HepG2 (cell line): Measurements from ENCODE around the gene TUBG1. TPM values are rescaled to one million over a fixed set of nuclear protein-coding genes. Genes with fewer than 3 reads are reported as not detected.
A peak's percentile ranks its signal among the peaks of the same experiment; 100 is the strongest.

Source experiments
- HDAC6 ChIP-seq: fragments of 200-600 bp; sonication (generic); IDR thresholded peaks from 2 replicates; pipeline ENCODE4 v1.7.0; 2017; ENCODE audit warnings: mild to moderate bottlenecking, antibody characterized with exemption, low read length, low read depth
- HNRNPLL ChIP-seq: fragments of 200-400 bp; formaldehyde crosslinking; IDR thresholded peaks from 2 replicates; pipeline ENCODE4 v1.6.1; 2017; ENCODE audit warnings: mild to moderate bottlenecking, low read depth, low read length; ENCODE audit not compliant: poor library complexity, severe bottlenecking
- MXD4 ChIP-seq: IDR thresholded peaks from 2 replicates; pipeline ENCODE4 v1.6.1; 2016; ENCODE audit warnings: mild to moderate bottlenecking, missing biosample characterization, missing genetic modification reagents
- NAIF1 ChIP-seq: sonication (generic); formaldehyde crosslinking; IDR thresholded peaks from 2 replicates; pipeline ENCODE4 v1.5.0; 2020; ENCODE audit warnings: mild to moderate bottlenecking, missing genetic modification reagents, borderline replicate concordance
- PAX8 ChIP-seq: sonication (generic); formaldehyde crosslinking; IDR thresholded peaks from 2 replicates; pipeline ENCODE4 v1.8.0; 2022; ENCODE audit warnings: mild to moderate bottlenecking, missing genetic modification reagents, borderline replicate concordance
- RFXAP ChIP-seq: sonication (generic); formaldehyde crosslinking; IDR thresholded peaks from 2 replicates; pipeline ENCODE4 v1.4.0; 2020; ENCODE audit warnings: missing genetic modification reagents, borderline replicate concordance
- SKI ChIP-seq: fragments of 450-650 bp; IDR thresholded peaks from one replicate; pipeline ENCODE4 v1.6.1; 2018; ENCODE audit warnings: mild to moderate bottlenecking; ENCODE audit not compliant: partially characterized antibody
- SOX5 ChIP-seq: IDR thresholded peaks from 2 replicates; pipeline ENCODE4 v1.6.1; 2016; ENCODE audit warnings: borderline replicate concordance
- ZMAT3 ChIP-seq: sonication (generic); formaldehyde crosslinking; conservative IDR thresholded peaks from 2 replicates; pipeline ENCODE4 v1.7.0; 2021; ENCODE audit warnings: missing genetic modification reagents
- ZNF20 ChIP-seq: sonication (generic); formaldehyde crosslinking; IDR thresholded peaks from 2 replicates; pipeline ENCODE4 v1.4.0; 2020; ENCODE audit warnings: mild to moderate bottlenecking, moderate library complexity, missing genetic modification reagents
- ZNF24 ChIP-seq: fragments of 450-650 bp; IDR thresholded peaks from 2 replicates; pipeline ENCODE4 v1.6.1; 2017; ENCODE audit warnings: antibody characterized with exemption, mild to moderate bottlenecking
- ZNF782 ChIP-seq: sonication (generic); formaldehyde crosslinking; IDR thresholded peaks from 2 replicates; pipeline ENCODE4 v1.4.0; 2020; ENCODE audit warnings: missing genetic modification reagents, mild to moderate bottlenecking, borderline replicate concordance
- polyA plus RNA-seq, 8 experiments: library from polyadenylated mRNA; depleted of rRNA in 3 of 8; stranded (reverse) in 7 of 8; unstranded in 1 of 8; fragments of >200 nt; fragmentation: Illumina TruSeq in 4 of 8; extraction: Trizol in 4 of 8; gene quantifications; 2 replicates each; pipeline versions ENCODE4 v1.2.1 to v1.2.3, GENCODE V29; 2011 to 2016; ENCODE audit warnings: low read depth in 4 of 8, missing spikeins in 1 of 8, mixed read lengths in 1 of 8; ENCODE audit not compliant: insufficient read depth in 1 of 8
- total RNA-seq, 5 experiments: library from RNA; depleted of rRNA; stranded (reverse); fragments of >200 nt; fragmentation: Illumina TruSeq; extraction: Trizol; gene quantifications; 2 replicates each; pipeline ENCODE4 v1.2.3, GENCODE V29; 2016; ENCODE audit warnings: low read depth in 1 of 5
- TF ChIP-seq, protein P1 (sequence below): sonication (generic); formaldehyde crosslinking; IDR thresholded peaks from 2 replicates; pipeline ENCODE4 v1.4.0; 2020; ENCODE audit warnings: missing genetic modification reagents; ENCODE audit errors: not compliant biosample characterization
- TF ChIP-seq, protein P2 (sequence below): IDR thresholded peaks from 2 replicates; pipeline ENCODE4 v1.6.1; 2016; ENCODE audit warnings: missing compliant biosample characterization, missing genetic modification reagents, borderline replicate concordance
- TF ChIP-seq, protein P3 (sequence below): IDR thresholded peaks from 2 replicates; pipeline ENCODE4 v1.6.1; 2016; ENCODE audit warnings: low read depth, control low read depth
- TF ChIP-seq, protein P4 (sequence below): sonication (generic); formaldehyde crosslinking; IDR thresholded peaks from 2 replicates; pipeline ENCODE4 v1.8.1; 2023; ENCODE audit warnings: mild to moderate bottlenecking, missing genetic modification reagents

The TUBG1 gene
- total and polyA plus RNA-seq, 2 of the 13 experiments (the other 11 are each of a cell fraction or from before 2014, with no cell fraction given) = 74.1 to 137 TPM

DNA sequence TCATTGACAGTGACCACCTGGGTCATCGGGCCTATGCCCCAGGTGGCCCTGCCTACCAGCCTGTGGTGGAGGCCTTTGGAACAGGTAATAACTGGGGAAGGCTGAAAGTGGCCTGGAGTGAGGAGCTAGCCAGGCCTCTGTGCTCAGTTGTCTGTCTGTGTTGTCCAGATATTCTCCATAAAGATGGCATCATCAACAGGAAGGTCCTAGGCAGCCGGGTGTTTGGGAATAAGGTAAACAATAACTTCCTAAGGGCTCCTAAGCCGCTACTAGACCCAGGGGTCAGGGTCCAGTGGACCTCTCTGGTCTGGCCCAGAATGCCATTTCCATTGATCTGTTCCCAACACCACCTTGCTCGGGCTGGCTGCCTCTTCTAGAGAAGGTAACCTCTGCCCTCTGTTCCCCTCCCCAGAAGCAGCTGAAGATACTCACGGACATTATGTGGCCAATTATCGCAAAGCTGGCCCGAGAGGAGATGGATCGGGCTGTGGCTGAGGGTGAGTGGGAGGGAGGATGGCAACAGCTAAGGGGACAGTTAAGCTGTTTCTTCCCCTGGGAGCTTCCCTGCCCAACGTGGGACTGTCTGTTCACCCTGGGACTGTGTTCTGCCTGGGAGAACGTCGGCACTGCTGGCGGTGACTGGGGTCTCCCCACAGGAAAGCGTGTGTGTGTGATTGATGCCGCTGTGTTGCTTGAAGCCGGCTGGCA is 44.5 kb upstream of the TUBG1 start (continued):
- TF ChIP-seq ZNF24 = no peak
- TF ChIP-seq PAX8 (CRISPR knock-in tag) = no peak
- TF ChIP-seq ZMAT3 (CRISPR knock-in tag) = 0 out of 2 replicates have a peak, but pooled peaks have one; percentile 15
- no peak for TF ChIP-seq HDAC6
- TF ChIP-seq RFXAP = peak; percentile 59; the same call in 1 of the 2 replicates
- TF ChIP-seq, protein P1, sequence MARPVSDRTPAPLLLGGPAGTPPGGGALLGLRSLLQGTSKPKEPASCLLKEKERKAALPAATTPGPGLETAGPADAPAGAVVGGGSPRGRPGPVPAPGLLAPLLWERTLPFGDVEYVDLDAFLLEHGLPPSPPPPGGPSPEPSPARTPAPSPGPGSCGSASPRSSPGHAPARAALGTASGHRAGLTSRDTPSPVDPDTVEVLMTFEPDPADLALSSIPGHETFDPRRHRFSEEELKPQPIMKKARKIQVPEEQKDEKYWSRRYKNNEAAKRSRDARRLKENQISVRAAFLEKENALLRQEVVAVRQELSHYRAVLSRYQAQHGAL (CRISPR knock-in tag) = no peak
- TF ChIP-seq, protein P2, sequence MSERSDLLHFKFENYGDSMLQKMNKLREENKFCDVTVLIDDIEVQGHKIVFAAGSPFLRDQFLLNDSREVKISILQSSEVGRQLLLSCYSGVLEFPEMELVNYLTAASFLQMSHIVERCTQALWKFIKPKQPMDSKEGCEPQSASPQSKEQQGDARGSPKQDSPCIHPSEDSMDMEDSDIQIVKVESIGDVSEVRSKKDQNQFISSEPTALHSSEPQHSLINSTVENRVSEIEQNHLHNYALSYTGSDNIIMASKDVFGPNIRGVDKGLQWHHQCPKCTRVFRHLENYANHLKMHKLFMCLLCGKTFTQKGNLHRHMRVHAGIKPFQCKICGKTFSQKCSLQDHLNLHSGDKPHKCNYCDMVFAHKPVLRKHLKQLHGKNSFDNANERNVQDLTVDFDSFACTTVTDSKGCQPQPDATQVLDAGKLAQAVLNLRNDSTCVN (CRISPR knock-in tag) = peak; percentile 99
- no peak for TF ChIP-seq NAIF1 (CRISPR knock-in tag)
- no peak for TF ChIP-seq ZNF782 (CRISPR knock-in tag)
- TF ChIP-seq HNRNPLL = no peak
- TF ChIP-seq SOX5 (CRISPR knock-in tag) = peak; percentile 75
- no peak for TF ChIP-seq ZNF20 (CRISPR knock-in tag)
- TF ChIP-seq, protein P3, sequence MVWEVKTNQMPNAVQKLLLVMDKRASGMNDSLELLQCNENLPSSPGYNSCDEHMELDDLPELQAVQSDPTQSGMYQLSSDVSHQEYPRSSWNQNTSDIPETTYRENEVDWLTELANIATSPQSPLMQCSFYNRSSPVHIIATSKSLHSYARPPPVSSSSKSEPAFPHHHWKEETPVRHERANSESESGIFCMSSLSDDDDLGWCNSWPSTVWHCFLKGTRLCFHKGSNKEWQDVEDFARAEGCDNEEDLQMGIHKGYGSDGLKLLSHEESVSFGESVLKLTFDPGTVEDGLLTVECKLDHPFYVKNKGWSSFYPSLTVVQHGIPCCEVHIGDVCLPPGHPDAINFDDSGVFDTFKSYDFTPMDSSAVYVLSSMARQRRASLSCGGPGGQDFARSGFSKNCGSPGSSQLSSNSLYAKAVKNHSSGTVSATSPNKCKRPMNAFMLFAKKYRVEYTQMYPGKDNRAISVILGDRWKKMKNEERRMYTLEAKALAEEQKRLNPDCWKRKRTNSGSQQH (CRISPR knock-in tag) = no peak; the same call in 1 of the 2 replicates
- peak; percentile 54 for TF ChIP-seq MXD4 (CRISPR knock-in tag)
- TF ChIP-seq, protein P4, sequence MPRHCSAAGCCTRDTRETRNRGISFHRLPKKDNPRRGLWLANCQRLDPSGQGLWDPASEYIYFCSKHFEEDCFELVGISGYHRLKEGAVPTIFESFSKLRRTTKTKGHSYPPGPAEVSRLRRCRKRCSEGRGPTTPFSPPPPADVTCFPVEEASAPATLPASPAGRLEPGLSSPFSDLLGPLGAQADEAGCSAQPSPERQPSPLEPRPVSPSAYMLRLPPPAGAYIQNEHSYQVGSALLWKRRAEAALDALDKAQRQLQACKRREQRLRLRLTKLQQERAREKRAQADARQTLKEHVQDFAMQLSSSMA = no peak
- TF ChIP-seq SKI = peak; percentile 74
